Urothelium cell line (cell line): ENCODE data around the gene COASY.
A peak's percentile ranks its signal among the peaks of the same experiment; 100 is the strongest.
"Not testable (repeated sequence)": the region's sequence is repeated elsewhere in the genome, so short reads cannot be mapped to it uniquely, and the experiment has no call there.

ENCODE experiments used
- DNase-seq: peaks from one replicate; pipeline ENCODE4 v3.0.0; 2011; ENCODE audit warnings: low spot score, mixed read lengths
- FAIRE-seq: peaks from 2 replicates; lab custom pipeline; 2011; peaks lifted over from hg19 to GRCh38; lab: Jason Lieb, UNC

The COASY gene

DNA sequence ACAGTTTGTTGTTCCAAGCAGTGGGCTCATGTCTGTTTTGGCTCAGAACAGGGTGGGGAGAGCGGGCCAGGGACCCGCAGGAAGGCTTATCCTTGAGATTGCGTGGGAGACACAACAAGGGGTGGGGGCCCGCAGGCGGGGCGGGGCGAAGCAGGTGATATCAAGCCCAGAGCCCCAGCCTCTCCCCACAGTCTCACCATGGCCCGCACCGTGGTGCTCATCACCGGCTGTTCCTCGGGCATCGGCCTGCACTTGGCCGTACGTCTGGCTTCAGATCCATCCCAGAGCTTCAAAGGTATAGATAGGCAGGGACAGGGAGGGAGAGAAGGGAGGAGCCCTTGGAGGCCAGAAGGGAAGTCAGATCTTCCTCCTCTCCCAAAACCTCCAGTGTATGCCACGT is 9.2 kb upstream of the COASY start, which contains the start of gene HSD17B1:
Gene HSD17B1 (plus strand): TSS at position 188 of the 400 bp plus-strand sequence. CDS start 11 bp downstream, at position 199.
- not testable (repeated sequence) for DNase-seq, FAIRE-seq

GRCh38 chr17:42553161-42553818 is 8.7 kb upstream of the COASY start:
- FAIRE-seq (no peak), DNase-seq (peak; percentile 27)

- FAIRE-seq (no peak), DNase-seq (no peak)
These were observed 8.1 kb upstream of the COASY start for GRCh38 chr17:42553866-42554249.

GRCh38 chr17:42554250-42555121 is 7.5 kb upstream of the COASY start:
- DNase-seq (peak; percentile 89), FAIRE-seq (peak; percentile 17)

GRCh38 chr17:42555122-42555622 is 6.8 kb upstream of the COASY start:
- FAIRE-seq (no peak), DNase-seq (no peak)

- peak; percentile 74 for FAIRE-seq
- not testable (repeated sequence) for DNase-seq
These were observed 5.9 kb upstream of the COASY start for GRCh38 chr17:42555961-42556617.

DNA sequence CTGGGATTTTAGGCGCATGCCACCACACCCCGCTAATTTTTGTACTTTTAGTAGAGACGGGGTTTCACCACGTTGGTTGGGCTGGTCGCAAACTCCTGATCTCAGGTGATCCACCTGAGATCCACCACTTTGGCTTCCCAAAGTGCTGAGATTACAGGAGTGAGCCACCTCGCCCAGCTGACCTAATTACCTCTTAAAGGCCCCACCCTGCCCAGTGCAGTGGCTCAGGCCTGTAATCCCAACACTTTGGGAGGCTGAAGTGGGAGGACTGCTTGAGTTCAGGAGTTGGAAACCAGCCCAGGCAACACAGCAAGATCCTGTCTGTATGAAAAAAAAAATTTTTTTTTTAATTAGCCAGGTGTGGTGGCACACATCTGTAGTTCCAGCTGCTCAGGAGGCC is 2.9 kb upstream of the COASY start:
- DNase-seq (no peak), FAIRE-seq (no peak)

GRCh38 chr17:42560246-42560645 is 1.7 kb upstream of the COASY start:
- DNase-seq (no peak), FAIRE-seq (no peak)

DNA sequence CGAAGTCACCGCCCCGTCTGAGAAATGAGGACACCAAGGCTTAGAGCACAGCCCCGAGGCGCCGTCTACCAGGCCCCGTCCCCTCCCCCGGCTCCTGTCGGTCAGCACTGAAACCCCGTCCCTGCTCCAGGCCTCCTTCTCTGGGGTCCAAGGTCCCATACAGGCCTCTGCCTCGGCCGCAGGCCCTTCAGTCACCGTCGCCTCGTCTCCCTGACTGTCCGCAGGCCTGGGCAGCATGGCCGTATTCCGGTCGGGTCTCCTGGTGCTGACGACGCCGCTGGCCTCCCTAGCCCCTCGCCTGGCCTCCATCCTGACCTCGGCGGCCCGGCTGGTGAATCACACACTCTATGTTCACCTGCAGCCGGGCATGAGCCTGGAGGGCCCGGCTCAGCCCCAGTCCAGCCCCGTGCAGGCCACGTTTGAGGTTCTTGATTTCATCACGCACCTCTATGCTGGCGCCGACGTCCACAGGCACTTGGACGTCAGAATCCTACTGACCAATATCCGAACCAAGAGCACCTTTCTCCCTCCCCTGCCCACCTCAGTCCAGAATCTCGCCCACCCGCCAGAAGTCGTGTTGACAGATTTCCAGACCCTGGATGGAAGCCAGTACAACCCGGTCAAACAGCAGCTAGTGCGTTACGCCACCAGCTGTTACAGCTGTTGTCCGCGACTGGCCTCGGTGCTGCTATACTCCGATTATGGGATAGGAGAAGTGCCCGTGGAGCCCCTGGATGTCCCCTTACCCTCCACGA is 617 bp downstream of the COASY start:
- DNase-seq (no peak), FAIRE-seq (no peak)

DNA sequence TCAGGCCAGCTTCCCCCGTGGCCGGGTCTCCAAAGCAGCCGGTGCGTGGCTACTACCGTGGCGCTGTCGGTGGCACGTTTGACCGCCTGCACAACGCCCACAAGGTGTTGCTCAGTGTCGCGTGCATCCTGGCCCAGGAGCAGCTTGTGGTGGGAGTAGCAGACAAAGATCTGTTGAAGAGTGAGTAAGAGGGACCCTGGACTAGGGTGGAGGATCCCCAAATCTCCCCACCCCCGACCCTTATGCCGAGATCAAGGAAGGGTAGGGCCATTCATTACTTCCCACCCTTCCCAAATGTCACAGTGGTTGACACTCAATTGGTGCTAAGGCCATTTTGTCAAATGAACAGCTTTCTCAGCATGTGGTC is 1.2 kb downstream of the COASY start:
- DNase-seq (no peak), FAIRE-seq (no peak)

- no peak for DNase-seq
- no peak for FAIRE-seq
These were observed 1.6 kb downstream of the COASY start for GRCh38 chr17:42563543-42563942.

DNA sequence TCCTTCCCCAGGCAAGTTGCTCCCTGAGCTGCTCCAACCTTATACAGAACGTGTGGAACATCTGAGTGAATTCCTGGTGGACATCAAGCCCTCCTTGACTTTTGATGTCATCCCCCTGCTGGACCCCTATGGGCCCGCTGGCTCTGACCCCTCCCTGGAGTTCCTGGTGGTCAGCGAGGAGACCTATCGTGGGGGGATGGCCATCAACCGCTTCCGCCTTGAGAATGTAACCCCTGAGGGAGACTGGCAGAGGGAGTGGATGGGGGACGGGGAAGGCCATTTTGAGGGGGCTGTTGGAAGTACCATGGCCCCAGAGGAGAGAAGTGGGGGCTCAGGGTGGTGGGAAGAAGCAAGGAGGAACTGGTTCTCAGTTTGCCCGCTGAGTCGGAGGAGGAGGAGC is 2.0 kb downstream of the COASY start:
- FAIRE-seq (no peak), DNase-seq (no peak)

DNA sequence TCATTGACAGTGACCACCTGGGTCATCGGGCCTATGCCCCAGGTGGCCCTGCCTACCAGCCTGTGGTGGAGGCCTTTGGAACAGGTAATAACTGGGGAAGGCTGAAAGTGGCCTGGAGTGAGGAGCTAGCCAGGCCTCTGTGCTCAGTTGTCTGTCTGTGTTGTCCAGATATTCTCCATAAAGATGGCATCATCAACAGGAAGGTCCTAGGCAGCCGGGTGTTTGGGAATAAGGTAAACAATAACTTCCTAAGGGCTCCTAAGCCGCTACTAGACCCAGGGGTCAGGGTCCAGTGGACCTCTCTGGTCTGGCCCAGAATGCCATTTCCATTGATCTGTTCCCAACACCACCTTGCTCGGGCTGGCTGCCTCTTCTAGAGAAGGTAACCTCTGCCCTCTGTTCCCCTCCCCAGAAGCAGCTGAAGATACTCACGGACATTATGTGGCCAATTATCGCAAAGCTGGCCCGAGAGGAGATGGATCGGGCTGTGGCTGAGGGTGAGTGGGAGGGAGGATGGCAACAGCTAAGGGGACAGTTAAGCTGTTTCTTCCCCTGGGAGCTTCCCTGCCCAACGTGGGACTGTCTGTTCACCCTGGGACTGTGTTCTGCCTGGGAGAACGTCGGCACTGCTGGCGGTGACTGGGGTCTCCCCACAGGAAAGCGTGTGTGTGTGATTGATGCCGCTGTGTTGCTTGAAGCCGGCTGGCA is 3.0 kb downstream of the COASY start:
- DNase-seq (no peak), FAIRE-seq (no peak)

DNA sequence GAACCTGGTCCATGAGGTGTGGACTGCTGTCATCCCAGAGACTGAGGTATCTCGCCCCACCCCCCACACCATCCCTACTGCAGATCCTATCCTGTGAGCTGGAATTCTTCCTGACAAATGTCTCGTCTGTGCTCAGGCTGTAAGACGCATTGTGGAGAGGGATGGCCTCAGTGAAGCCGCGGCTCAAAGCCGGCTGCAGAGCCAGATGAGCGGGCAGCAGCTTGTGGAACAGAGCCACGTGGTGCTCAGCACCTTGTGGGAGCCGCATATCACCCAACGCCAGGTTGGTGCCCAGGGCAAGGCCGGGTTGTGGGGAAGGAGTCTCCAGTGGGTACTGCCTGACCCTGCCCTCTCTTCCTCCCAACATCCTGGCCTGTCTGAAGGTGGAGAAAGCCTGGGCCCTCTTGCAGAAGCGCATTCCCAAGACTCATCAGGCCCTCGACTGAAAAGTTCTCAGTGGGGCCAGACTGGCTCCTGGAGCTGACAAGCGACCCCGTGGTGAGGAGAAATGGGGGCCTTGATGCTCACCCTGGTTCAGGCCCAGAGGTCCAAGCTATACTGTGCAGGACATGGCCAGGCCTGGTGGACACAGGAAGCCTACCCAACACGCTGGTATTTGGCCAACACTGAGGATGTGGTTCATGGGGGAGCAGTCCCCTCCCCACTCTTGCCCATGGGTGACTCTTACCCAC is 3.7 kb downstream of the COASY start:
- FAIRE-seq (no peak), DNase-seq (no peak)

DNA sequence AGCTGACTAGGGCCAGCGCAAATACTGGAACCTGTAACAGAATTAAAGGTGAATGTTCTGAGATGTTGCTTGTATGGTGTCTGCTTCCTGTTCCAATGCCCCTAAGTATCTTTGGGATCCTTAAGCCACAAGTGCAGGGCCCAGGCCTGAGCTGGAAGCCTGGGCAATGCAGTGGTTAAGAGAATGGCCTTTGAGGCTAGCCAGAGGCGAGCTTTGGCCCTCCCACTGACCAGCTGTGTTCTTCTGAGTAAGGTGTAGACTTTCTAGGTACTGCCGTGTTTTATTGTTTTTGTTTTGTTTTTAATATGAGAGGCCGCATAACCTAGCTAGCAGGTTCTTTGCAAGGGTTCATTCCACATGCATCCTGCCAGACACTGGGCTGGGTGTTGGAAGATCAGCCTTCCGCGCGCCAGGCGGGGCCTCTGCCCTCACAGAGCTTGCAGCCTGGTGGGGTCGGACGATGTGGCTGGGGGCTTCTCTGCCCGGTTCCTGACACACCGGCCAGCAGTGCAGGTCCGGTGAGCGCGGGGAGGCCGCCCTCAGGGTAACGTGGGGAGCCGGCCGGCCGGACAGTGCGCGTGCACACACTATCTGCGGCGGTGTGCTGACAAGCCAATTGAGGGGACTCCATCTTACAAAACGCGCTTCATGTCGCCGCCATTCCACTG is 4.4 kb downstream of the COASY start:
- no peak for DNase-seq
- FAIRE-seq: no peak

DNA sequence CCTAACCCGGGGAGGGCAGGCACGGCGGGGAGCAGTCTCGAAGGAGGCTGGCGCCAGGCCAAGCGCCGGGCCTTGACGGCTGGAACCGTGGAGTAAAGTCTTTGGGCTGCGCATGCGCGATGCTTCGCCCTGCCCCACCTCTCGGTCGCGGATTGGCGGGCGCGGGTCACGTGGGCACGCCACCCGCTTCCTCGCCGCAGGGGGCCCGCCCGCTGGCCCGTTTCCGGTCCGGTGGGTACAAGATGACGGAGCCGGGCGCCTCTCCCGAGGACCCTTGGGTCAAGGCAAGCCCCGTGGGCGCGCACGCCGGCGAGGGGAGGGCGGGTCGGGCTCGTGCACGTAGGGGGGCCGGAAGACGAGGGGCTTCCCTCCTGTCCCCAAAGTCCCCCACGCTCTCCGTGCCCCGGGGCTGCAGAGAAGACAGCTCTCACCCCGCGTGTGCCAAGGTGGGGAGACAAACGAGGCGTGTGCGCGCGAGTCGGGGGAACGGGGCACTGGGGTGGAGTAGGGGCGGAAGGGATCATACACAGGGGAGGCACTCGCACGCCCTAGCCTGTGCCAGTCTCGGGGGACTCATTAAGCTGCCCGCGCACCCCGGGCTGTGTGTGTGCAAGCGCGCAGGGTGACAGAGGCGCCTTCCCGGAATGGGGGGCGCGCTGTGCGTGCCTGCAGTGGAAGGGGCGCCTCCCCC is 5.1 kb downstream of the COASY start, which contains the start of gene MLX:
Gene MLX (plus strand): TSS at position 218 of the 691 bp plus-strand sequence. CDS start 25 bp downstream, at position 243.
- FAIRE-seq (peak; percentile 98), DNase-seq (peak; percentile 100)

- DNase-seq (no peak), FAIRE-seq (peak; percentile 20)
These were observed 6.6 kb downstream of the COASY start for GRCh38 chr17:42568341-42569111.
